Ovary (tissue), 3 donors: Measurements from ENCODE around the gene HKDC1.
"Not testable (repeated sequence)": the region's sequence is repeated elsewhere in the genome, so short reads cannot be mapped to it uniquely, and the experiment has no call there.

Source experiments
- CTCF ChIP-seq, 3 donors: fragments of 450-650 bp in 2 of 3; fragments of 200-600 bp in 1 of 3; IDR thresholded peaks; one replicate each; pipeline versions ENCODE4 v1.5.1 to v1.8.0; 2016 to 2022; ENCODE audit warnings: antibody characterized with exemption in 3 of 3, mild to moderate bottlenecking in 1 of 3
- POLR2A ChIP-seq: fragments of 450-650 bp; IDR thresholded peaks from one replicate; pipeline ENCODE4 v1.6.1; 2017; ENCODE audit warnings: antibody characterized with exemption, mild to moderate bottlenecking, moderate library complexity
- donor health status: DM: no; HTN: no; CAD: no.

- TF ChIP-seq CTCF (IDR thresholded peaks at IDR 0.05); POLR2A: not testable (repeated sequence)
These were observed 31.3 kb downstream of the HKDC1 start for GRCh38 chr10:69251417-69251816.
